HCT116 (cell line): Measurements from ENCODE around the gene CDCA3.

Experiments used
- ELF1 ChIP-seq: IDR thresholded peaks from 2 replicates; pipeline ENCODE4 v1.6.1; 2012; ENCODE audit warnings: low read depth, borderline replicate concordance
- EZH2 ChIP-seq: fragments of 200-600 bp; sonication (generic); IDR thresholded peaks from 2 replicates; pipeline ENCODE4 v1.6.1; 2017; ENCODE audit warnings: antibody characterized with exemption, mixed run types
- POLR2A ChIP-seq: IDR thresholded peaks from 2 replicates; pipeline ENCODE4 v1.7.0; 2011; ENCODE audit warnings: borderline replicate concordance; ENCODE audit not compliant: insufficient read depth, insufficient read length; ENCODE audit errors: extremely low read depth
- SP1 ChIP-seq: IDR thresholded peaks from 2 replicates; pipeline ENCODE4 v1.6.1; 2012; ENCODE audit warnings: low read depth
- TCF7L2 ChIP-seq: IDR thresholded peaks from 2 replicates; pipeline ENCODE4 v1.7.0; 2011; ENCODE audit warnings: borderline replicate concordance, inconsistent platforms; ENCODE audit not compliant: insufficient read depth, insufficient read length; ENCODE audit errors: extremely low read depth
- ZFX ChIP-seq: fragments of 450-650 bp; IDR thresholded peaks from 2 replicates; pipeline ENCODE4 v1.6.1; 2017
- TF ChIP-seq, protein P1 (sequence below), 3 experiments: fragments of 200-600 bp in 1 of 3; sonication (generic) in 1 of 3; IDR thresholded peaks in 2 of 3; conservative IDR thresholded peaks in 1 of 3; 2 replicates each; pipeline ENCODE4 v1.5.1; 2012 to 2017; ENCODE audit warnings: low read depth in 2 of 3, low read length in 2 of 3, antibody characterized with exemption in 1 of 3, borderline replicate concordance in 1 of 3, control low read depth in 1 of 3, mild to moderate bottlenecking in 1 of 3, mixed read lengths in 1 of 3, mixed run types in 1 of 3, moderate library complexity in 1 of 3; ENCODE audit not compliant: insufficient read depth in 1 of 3

DNA sequence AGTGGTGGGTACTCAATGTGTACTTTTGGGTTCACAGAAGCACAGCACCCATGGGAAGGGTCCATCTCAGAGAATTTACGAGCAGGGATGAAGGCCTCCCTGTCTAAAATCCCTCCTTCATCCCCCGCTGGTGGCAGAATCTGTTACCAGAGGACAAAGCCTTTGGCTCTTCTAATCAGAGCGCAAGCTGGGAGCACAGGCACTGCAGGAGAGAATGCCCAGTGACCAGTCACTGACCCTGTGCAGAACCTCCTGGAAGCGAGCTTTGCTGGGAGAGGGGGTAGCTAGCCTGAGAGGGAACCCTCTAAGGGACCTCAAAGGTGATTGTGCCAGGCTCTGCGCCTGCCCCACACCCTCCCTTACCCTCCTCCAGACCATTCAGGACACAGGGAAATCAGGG lies 30.9 kb downstream of the CDCA3 start:
- TF ChIP-seq, protein P1, sequence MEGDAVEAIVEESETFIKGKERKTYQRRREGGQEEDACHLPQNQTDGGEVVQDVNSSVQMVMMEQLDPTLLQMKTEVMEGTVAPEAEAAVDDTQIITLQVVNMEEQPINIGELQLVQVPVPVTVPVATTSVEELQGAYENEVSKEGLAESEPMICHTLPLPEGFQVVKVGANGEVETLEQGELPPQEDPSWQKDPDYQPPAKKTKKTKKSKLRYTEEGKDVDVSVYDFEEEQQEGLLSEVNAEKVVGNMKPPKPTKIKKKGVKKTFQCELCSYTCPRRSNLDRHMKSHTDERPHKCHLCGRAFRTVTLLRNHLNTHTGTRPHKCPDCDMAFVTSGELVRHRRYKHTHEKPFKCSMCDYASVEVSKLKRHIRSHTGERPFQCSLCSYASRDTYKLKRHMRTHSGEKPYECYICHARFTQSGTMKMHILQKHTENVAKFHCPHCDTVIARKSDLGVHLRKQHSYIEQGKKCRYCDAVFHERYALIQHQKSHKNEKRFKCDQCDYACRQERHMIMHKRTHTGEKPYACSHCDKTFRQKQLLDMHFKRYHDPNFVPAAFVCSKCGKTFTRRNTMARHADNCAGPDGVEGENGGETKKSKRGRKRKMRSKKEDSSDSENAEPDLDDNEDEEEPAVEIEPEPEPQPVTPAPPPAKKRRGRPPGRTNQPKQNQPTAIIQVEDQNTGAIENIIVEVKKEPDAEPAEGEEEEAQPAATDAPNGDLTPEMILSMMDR (IDR thresholded peaks at IDR 0.05 in 2 of 3, conservative IDR thresholded peaks at IDR 0.05 in 1 of 3; ENCODE audit: borderline replicate concordance in 1 of 3, insufficient read depth in 1 of 3, low read depth in 2 of 3, low read length in 2 of 3), result no peak
- TF ChIP-seq TCF7L2 (no peak), SP1 (no peak), ZFX (no peak), ELF1 (no peak), EZH2 (no peak), POLR2A (peak; percentile 11)
